Fibroblast of pulmonary artery (primary cell): ENCODE measurements around the gene MYMK.

Source experiments
- DNase-seq: peaks from one replicate; pipeline ENCODE4 v3.0.0-alpha.2; 2010; ENCODE audit warnings: low read depth
- H3K4me3 ChIP-seq: replicated peaks from 2 replicates; pipeline ENCODE4 v1.5.1; 2011; ENCODE audit warnings: low read depth, mild to moderate bottlenecking, control low read depth, low read length, moderate library complexity
- CTCF ChIP-seq: IDR thresholded peaks from 2 replicates; pipeline ENCODE4 v1.5.1; 2011; ENCODE audit warnings: mild to moderate bottlenecking, control low read depth, low read length, inconsistent platforms; ENCODE audit errors: missing control alignments

MYMK gene, protein sequence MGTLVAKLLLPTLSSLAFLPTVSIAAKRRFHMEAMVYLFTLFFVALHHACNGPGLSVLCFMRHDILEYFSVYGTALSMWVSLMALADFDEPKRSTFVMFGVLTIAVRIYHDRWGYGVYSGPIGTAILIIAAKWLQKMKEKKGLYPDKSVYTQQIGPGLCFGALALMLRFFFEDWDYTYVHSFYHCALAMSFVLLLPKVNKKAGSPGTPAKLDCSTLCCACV

DNA sequence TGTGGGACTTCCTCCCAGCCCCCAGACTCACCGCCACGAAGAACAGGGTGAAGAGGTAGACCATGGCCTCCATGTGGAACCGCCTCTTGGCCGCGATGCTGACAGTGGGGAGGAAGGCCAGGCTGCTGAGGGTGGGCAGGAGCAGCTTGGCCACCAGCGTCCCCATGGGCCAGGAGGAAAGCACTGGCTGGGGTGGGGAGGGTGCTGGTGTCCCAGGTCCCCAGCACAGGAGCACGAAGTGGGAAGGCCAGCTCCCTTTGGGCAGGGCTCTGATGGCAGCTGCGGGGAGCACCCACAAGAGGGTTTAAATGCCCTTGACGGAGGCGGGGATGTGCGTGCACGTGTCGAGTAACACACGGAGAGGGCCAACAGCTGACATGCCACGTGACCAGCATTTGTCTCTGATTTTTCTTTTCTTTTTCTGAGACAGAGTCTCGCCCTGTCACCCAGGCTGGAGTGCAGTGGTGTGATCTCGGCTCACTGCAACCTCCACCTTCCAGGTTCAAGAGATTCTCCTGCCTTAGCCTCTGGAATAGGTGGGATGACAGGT is at the start of gene MYMK:
TSS of gene MYMK (minus strand) at position 281 of the 550 bp plus-strand sequence. CDS start at position 166, 115 bp downstream.
- no peak within 1 kb of the TSS for H3K4me3 ChIP-seq
- TF ChIP-seq CTCF, result no peak
- DNase-seq, result no peak

DNA sequence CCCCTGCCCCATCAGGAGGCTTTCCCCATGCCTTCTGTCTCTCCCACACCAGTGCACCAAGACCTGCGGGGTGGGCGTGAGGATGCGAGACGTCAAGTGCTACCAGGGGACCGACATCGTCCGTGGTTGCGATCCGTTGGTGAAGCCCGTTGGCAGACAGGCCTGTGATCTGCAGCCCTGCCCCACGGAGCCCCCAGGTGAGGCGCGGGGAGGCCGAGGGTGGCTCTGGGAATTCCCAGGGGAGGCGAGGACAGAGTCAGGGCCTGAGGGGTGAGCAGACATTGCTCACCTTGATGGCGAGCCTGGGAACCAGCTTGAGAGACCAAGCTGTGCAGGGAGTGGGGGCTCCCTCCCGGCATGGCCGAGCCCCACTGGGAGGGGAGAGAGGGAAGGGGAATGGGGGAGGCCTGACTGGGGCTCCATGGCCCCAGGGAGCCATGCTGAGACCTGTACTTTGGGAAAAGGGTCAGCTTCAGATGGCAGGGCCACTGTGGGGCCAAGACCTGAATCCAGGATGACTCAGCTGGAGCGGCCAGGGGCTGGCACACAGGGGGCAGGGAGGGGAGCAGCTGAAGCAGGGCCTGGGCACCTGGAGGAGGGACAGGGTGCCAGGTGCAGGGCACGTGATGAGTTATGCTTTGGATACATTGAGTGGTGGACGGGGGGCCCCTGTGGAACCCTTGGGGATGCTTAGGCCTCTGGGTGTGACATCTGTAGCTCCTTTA is 49.2 kb upstream of the MYMK start:
- DNase-seq, result no peak
- H3K4me3 ChIP-seq, result no peak overlapping the region
- TF ChIP-seq CTCF, result no peak

GRCh38 chr9:133572821-133573361 is 48.1 kb upstream of the MYMK start:
- DNase-seq, result no peak
- H3K4me3 ChIP-seq, result no peak overlapping the region
- TF ChIP-seq CTCF, result no peak

DNA sequence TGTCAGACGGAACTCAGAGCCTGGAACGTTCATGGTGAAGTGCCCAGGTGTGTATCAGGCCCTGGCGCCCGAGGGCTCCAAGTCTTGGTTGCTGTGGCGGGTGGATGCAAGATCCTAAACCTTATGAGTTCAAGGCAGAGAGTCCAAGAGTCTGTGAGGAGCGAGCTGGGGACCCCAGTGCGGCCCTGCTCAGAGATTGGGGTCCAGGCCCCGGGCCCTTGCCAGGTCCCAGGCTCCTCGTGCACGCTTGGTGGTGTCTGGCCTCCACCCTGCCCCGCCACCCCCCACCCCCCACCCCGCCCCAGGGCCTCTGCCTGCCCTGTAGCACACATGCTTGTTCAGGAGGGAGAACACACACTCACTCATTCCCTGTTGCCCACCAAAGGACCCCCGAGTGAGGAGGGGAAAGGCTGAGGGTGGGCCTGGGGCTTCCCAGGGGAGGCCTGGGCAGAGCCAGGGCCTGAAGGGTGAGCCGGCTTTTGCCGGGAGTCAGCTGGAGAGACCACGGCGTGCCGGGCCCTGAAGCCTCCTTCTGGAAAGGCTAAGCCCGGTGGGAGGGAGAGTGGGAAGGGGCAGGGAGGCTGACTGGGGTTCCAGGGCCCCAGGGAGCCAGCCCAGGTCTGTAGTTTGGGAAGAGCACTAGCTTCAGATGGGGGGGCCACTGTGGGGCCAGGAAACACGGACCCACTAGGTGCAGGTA is 47.3 kb upstream of the MYMK start:
- no peak for DNase-seq
- H3K4me3 ChIP-seq, result no peak overlapping the region
- no peak for TF ChIP-seq CTCF

DNA sequence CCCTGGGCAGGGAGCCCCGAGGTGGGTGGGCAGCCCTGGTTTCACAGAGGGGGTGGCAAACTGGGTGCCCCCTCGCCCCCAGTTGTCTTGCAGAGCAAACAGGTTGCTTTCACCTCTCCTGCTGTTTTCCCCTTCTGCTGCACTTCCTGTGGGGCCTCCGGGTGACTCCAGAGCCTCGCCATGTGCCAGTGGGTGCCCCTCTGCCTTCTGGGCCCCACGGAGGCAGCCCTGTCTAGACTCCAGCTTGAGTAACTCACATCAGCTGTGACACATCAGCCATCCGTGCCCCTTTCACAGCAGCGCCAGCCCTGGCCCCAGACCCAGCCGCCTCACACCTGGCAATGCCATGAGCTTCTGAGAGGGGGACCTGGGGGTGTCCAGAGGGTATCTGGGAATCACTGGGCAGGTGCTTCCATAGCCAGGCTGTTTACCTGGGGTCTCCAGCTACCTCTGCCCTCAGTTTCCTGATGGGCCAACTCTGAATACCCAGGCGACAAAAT is 46.7 kb upstream of the MYMK start:
- DNase-seq, result no peak
- H3K4me3 ChIP-seq, result no peak overlapping the region
- no peak for TF ChIP-seq CTCF

DNA sequence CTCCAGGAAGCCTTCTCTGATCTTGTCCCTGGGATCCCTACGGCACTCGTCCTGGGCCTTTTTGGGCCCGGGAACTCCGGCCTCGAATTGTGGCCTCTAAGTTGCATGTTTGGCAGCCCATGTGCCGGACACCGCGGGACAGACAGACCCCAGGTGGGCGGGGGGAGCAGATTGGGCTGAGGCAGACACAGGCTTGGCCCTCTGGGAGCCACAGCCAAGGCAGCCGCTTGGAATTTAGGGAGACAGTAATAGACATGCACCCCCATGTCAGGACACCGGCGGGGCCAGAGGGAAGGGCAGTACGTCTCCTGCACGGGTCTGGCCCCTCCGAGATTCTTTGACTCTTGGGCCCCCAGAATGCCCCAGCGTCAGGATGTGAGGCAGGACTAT is 45.9 kb upstream of the MYMK start:
- TF ChIP-seq CTCF, result no peak
- no peak overlapping the region for H3K4me3 ChIP-seq
- no peak for DNase-seq
